HL-60/S4 treated with retinoic acid at 250 ng/mL for 4 days and 3 days (cell line): Measurements from ENCODE around the gene COL12A1.
"Not testable (repeated sequence)": the region's sequence is repeated elsewhere in the genome, so short reads cannot be mapped to it uniquely, and the experiment has no call there.

ENCODE experiments used
- in situ Hi-C: fragments of 300-500 bp; cut with MboI; formaldehyde crosslinking; loops from 2 replicates; pipeline ENCODE4 v1.7.0; 2022; ENCODE audit warnings: low sequenced_read_pairs

Gene COL12A1

DNA sequence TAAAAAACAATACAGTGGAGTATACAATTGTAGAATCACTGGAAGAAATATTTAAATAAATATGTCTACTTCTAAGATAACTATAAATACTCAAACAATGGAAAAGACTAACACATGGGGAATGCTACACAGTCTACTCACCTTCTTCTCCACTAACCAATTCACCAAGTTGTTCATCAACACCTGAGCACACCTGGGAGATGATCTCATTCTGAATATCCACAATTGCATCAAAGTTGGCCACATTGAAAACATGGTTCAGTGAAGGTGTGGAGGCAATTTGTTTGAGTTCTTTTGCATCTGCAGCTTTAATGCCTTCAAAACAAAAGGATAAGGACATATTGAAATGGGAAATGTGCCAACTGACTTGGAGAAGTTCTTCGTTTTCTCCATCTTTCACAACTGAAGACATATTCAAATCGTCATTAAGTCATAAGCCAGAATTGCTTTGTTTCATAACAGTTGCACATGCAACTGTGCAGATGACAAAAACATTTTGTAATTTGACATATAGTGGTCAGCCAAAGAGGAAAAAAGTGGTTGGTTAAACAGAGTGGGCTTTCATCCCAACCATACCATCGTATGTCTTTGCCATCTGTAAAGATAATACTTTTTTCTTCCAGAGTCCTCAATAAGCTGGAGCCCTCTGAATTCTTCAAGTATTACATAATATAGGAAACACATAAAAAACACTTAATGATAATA lies 17.5 kb downstream of the COL12A1 start:
- in situ Hi-C loops = no loop called here

DNA sequence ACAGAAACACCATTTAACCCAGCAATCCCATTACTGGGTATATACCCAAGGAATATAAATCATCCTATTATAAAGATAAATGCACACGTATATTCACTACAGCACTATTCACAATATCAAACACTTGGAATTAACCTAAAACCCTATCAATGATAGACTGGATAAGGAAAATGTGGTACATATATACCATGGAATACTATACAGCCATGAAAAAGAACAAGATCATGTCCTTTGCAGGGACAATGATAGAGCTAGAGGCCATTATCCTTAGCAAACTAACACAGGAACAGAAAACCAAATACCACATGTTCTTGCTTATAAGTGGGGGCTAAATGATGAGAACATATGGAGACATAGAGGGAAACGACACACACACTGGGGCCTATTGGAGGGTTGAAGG lies 19.3 kb downstream of the COL12A1 start:
- in situ Hi-C loops = not testable (repeated sequence)

DNA sequence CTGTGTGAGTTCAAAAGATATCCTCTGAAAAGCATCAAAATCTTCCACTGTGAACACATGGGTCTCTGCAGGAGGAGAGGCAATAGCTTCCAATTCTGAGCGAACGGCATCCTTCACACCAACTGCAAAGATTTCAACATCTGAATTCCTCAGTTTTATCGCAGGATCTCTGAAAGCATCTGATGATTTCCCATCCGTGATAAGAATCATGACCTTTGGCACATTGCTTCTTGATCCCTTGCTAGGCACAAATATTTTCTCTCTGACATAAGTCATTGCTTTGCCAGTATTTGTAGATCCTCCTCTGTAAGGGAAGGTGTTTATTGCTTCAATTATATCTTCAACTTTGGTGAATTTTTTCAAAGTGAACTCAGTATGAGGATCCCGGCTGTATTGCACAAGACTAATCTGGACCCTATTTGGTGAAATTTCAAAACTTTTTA lies 22.7 kb downstream of the COL12A1 start:
- in situ Hi-C loops = no loop called here

DNA sequence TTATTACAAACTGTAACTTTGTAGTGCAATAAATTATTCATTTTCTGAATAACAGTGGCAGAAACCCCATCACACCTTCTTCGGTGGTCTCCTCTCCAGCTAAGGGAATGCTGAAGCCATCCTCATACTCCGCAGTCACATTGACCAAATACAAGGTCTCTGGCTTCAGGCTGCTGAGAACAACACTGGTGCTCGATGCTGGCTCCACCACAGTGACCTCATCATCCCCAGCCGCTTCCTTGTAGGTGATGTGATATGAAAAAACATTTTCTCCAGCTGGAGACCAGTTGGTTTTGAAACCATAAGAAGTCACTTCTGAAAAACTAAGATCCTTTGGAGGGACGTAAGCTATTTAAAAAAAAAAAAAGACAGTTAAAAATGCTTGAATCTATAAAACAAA lies 25.0 kb downstream of the COL12A1 start:
- in situ Hi-C loops = no loop called here

DNA sequence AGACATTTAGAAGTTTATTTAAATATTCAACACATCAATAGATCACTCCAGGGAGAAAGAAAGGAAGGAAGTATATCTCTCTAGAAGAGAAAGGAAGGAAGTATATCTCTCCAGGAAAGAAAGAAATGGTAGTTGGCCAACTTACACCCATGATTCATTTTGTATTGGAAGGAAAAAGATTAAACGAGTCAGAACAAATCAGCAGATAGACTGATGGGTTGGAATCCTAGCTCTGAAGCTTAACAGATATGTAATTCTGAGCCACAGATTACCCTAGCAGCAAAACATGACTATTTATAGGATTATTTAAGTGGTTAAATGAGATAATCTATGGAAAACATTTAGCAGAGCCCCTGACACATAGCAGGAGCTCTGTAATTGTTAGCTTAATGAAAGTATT lies 27.1 kb downstream of the COL12A1 start:
- in situ Hi-C loops = no loop called here

DNA sequence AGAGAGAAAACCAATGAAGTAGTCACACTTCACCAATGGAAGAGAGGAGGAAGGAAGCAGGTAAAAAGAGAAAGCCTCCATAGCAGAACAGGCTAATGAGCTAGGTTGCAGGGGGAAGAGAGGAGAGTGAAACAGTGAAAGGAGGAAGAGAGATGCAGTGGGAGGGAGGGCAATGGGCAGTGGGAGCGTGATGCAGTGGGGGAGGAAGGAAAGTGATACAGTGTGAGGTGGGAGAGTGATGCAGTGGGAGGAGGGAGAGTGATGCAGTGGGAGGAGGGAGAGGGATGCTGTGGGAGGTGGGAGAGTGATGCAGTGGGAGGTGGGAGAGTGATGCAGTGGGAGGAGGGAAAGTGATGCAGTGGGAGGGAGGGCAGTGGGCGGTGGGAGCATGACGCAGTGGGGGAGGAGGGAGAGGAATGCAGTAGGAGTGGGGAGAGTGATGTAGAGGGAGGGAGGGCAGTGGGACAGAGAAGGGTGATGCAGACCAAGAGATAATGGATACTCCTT lies 29.7 kb downstream of the COL12A1 start:
- in situ Hi-C loops = no loop called here

DNA sequence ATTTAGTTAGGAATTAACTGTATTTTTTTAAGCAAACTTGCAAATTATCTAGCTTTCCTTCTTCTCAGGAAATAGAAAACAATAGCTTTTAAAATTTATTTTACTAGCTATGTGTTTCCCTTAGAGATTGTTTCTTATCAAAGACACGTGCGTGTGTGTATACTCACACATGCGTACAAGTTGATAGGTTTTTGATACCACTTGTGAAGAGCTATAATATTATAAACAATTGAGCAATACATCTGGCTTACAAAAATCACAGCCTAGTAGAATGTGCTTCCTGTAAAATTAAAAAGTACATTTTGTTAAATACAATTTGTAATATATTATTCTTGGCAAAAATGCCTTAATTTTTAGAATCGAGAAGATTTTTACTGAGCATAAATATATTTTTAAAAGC lies 33.9 kb downstream of the COL12A1 start:
- in situ Hi-C loops = no loop called here

DNA sequence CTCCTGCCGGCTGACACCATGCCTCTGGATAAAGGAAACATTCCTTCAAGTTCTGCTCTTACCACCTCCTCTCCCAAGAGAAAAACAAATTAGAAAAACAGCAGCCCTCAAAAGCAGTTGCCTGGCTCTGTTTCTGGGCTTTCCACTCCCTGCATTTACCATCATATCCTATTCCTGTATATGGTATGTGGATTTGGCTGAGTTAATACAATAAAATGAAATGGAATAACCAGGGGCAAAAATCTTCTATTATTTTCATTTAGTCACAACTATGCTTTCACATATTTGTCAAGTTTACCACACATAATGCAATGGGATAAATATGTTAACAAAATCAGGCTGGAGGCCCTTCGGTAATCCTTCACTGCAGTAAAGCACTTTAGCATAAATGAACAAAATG lies 34.3 kb downstream of the COL12A1 start:
- in situ Hi-C loops = no loop called here

DNA sequence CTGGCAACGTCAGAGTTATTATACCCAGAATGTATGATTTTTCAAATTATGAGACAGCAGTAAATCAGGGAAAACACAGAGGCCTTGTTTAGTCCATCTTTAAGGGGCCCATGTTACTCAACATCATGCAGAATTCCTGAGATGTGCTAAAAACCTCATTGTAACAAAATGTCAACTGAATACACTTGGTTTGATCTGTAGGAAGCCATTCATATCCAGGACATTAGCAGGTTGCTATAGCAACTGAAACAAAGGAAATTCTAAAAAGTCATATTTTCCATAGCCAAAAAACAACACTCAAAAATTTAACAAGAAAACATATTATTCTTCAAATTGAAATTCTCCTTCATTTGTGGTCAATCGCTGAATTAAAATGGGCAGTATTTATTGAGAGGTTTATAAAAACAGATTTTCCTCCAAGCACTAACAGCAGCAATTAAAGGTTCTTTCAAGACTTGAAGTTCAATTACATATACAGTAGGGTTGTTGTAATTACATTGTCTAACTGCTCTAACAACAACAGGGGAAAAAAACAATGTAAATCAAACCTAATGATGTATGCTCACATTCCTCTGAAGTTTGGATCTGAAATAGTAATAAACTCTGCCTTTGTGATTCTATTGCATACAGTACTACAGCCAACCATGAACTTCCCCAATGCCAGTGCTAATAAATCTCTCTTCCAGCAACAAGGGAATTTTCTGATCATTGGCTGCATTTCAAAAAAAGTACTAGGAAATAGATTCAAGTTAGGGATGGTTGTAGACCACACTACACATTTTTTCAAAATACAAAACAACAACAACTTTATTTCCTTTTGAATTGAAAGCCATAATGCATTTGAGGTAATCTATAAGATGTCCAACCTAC lies 34.9 kb downstream of the COL12A1 start:
- in situ Hi-C loops = no loop called here

DNA sequence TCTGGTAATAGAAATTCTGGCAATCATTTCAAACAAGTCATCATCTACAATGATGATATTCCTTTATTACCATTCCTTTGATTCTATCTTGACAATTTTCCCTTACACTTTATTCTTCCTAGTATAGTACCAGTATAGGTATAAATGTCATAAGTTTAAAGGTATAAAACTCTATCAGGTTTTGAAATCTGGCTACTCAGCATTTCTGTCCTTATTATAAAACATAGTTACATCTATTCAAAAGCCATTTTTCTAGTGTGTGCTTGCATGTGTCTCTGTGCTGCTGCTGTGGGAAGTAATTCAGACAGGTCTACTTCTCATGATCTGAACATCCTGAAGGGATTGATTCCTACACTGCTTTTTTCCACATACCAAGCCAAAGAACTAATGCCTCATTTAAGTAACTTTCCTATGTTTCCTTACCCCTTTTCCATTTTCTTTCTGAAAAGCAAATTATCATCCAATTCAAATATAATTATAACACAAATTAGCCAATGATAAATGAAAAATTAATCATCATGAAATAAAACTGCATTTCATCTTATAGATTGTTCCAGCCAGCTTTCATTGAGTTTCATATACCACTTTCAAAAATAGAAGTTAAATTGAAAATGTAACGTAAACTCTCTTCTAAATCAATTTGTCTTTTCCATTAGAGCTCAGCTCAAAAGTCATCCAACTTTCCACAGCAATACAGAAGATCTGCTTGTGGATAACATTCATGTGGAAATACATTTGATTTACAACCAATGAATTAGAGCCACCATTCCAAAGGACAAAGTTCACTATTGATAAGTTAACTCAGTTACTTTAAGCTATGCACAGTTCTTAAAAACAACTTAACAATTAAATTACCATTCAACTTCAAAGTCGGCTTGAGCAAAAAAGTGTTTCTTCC lies 35.9 kb downstream of the COL12A1 start:
- in situ Hi-C loops = no loop called here

DNA sequence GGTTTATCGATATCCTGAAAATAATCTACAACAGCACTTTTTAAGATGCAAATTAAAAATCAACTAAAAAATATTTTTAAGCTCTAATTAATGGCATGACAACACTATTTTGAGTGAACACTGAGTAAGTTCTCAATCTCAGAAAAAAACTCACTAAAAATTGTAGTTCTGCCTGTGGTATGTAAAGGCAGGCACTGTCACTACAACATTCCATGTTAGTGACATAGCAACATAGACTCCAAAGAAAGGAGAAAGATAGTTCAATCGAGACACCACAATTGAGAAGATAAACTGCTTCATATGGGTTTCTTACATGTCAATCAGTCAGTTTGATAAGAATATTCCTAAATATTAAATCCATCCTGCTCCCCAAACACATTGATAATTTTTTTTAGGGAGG lies 38.0 kb downstream of the COL12A1 start:
- in situ Hi-C loops = no loop called here

DNA sequence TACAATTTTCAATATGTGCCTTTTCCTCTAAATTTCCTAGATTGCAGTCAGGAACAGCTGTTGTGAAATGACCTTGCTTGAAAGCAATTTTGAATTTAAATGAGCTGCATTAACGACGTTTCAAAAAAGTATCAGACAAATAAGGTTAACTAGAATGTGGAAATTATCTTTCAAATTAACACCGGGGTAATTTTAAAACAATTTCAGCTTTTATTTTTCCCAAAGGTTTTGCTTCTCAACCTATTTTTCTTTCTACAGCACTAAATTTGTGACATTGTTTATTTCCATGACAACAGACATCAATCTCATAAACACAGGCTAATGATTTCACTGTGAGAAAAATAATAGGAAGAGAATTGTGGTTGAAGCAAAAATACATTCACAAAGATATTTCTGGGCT lies 38.5 kb downstream of the COL12A1 start:
- in situ Hi-C loops = no loop called here

DNA sequence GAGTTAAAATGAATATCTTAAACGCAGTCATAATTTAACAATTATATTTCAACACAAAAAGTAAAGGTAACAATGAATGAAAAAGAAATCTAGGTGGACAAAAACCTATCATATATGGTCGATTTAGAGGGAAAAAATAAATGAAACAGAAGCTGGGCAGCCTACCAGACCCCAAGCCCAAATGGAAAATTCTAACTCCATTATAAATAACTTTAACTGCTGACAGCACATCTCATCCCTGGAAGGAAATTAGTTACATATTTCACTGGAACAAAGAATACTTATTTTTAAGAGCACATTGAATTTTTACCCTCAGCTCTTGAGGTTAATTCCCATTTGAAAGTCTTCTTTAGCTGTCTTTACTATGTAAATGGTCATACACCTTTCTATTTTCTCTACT lies 39.1 kb downstream of the COL12A1 start:
- in situ Hi-C loops = no loop called here

DNA sequence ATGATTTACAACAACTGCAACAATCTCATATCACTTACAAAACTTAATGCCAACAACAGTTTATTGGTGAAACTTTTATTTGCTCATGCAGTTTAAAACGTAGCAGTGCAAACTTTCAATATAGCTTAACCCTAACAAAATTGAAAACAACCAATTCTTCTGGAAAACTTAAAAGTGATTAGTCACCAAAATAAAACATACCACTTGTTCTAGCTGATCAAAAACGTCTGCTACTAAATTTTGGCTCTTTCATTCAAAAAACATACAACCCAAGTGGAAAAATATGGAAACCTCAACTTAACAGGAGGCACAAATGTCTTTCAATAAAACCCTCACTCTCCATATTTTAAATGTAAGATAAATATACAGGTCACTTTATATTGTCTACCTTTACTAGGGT lies 39.6 kb downstream of the COL12A1 start:
- in situ Hi-C loops = no loop called here

DNA sequence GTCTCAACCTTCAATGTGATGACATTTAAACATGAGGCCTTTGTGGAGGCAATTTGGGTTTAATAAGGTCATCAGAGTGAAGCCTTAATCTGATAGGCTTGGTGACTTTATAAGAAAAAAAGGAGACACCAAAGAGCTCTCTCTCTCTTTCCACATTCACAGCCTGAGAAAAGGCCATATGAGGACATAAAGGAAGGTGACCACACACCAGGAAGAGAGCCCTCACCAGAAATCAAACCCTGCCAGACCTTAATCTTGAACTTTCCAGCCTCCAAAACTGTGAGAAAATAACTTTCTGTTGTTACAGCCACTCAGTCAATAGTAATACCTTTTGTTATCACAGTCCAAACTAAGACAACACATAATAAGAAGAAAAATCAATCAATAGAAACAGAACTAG lies 47.7 kb downstream of the COL12A1 start:
- in situ Hi-C loops = no loop called here

DNA sequence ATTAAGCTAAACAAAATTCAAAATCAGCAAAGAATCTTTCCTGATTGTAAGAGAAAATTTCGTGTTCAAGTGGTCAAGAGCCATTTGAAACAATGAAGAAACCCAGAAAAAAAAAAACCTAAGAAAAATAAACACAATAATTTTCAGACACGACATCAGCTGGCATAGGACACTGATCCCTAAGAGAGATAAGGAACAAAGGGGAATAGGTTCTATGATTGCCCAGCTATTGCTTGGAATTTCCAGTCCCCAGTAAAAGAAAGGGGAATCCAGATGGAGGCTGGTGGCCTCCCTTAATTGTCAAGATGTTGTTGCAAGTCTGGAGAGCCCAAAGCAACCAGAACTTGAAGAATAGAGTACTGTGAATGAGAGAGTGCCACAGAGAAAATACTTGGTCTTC lies 48.5 kb downstream of the COL12A1 start:
- in situ Hi-C loops = no loop called here

DNA sequence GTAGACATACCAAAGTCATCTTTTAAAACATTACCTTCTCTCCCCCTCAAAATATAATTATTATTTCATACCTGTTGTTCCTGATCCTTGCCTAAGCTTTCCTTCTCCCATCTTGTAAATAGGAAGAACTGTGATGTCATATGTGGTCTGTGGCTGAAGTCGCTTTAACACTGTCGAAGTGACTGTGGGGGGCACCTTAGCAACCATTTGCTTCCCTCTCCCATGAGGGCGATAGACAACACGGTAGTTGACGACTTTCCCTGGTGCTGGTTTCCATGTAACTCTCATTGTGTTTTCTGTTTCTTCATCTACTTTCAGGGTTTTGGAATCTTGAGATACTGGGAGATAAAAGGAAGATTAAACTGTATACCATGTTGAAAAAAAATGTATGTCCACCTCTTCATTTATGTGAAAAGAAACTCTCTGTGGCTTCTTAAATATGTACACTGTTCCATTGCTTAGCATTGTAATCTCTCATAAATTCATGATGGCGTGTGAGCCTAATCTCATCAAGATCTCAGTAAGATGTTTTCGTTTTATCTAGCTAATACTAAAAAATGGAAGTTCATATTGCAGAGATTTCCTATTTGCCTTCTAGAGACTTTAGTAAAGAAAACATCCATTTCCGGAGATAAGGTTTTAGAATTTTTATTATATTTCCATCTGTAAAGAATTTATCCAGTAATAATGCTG lies 49.5 kb downstream of the COL12A1 start:
- in situ Hi-C loops = no loop called here

DNA sequence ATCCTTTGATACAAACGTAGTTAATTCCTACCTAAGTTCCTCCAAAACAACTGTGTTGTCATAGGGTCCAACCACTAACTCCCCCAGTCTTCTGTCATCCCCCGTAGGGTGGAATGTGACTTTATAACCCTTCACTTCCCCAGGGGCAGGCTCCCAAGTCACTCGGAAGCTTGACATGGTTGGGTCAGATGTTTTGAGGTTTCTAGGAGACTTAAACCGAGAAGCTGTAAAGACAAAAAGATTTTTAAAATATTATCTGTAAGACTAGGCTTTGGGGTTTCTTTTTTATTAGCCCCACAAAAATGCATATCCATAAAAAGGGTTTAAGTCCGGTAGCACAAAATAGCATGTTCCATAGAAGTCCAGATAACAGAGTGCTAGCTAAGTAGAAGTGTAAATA lies 50.2 kb downstream of the COL12A1 start:
- in situ Hi-C loops = no loop called here

DNA sequence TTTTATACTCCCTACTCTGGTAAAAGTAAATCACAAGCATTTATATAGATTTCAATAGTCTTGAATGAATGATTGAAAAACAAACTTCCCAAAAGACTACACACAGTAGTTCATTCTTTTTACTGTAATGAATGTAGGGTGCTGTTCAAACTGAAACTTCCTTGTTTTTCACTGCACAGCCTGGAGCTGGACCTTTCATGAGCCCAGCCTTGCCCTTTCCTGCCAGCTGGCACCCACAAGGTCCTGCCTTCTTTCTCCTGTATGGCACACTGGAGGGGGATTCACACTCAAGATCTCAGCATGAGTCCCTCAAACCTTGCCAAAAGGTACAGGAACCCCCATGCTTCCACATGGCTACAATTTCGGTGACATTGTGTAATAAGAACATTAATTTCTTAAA lies 50.9 kb downstream of the COL12A1 start:
- in situ Hi-C loops = no loop called here

DNA sequence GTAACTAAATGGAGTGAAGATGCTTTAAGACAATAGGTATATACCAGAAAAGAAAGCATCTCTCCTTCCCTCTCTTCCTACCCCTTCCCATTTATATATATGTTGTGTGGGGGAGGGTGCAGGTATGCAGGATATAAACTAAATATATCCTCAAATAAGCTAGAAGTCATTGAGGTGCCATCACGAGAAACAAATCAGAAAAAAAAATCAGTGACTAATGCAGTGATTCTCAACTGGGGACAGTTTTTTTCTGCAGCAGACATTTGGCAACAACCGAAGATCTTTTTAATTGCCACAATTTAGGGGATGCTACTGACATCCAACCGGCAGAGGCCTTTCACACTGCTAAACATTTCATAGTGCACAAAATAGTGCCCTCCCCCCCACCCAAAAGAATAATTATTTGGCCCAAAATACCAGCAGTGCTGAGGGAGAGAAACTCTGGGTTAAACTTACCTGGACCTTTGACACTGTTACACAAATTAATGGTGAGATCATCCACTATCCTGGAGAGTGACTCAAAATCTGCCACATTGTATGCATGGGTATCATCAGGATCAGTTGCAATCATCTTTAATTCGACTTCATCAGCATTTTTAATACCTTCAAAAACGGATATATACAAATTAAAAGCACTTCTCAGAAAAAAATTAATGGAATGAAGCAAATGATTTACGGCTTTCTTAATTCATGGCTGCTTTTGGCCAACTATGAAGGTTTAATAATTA lies 55.0 kb downstream of the COL12A1 start:
- in situ Hi-C loops = no loop called here
